HL-60 (cell line): ENCODE data around the gene PINK1.

ENCODE experiments used
- CTCF ChIP-seq: IDR thresholded peaks from one replicate; pipeline ENCODE4 v1.5.1; 2011; ENCODE audit warnings: low read length, control low read depth, inconsistent platforms; ENCODE audit not compliant: insufficient read depth
- GABPA ChIP-seq: IDR thresholded peaks from 2 replicates; pipeline ENCODE4 v1.6.1; 2012; ENCODE audit warnings: low read depth
- POLR2AphosphoS5 ChIP-seq: IDR thresholded peaks from 2 replicates; pipeline ENCODE4 v1.6.1; 2012; ENCODE audit warnings: low read depth
- REST ChIP-seq: IDR thresholded peaks from 2 replicates; pipeline ENCODE4 v1.6.1; 2012; ENCODE audit warnings: low read depth; ENCODE audit not compliant: insufficient replicate concordance
- SPI1 ChIP-seq: IDR thresholded peaks from 2 replicates; pipeline ENCODE4 v1.6.1; 2012; ENCODE audit warnings: low read depth, mild to moderate bottlenecking, borderline replicate concordance

GRCh38 chr1:20680269-20680668 is 47.0 kb downstream of the PINK1 start:
- TF ChIP-seq CTCF: no peak
- TF ChIP-seq POLR2AphosphoS5: no peak
- TF ChIP-seq GABPA: no peak
- no peak for TF ChIP-seq REST
- no peak for TF ChIP-seq SPI1
